Panc1 (cell line): ENCODE measurements around the gene CYP27A1.

ENCODE experiments used
- POLR2AphosphoS5 ChIP-seq: IDR thresholded peaks from 2 replicates; pipeline ENCODE4 v1.6.1; 2012; ENCODE audit warnings: mild to moderate bottlenecking, low read depth, low read length, moderate library complexity
- TF ChIP-seq, protein P1 (sequence below): fragments of 450-650 bp; IDR thresholded peaks from 2 replicates; pipeline ENCODE4 v1.5.1; 2017; ENCODE audit warnings: mild to moderate bottlenecking

GRCh38 chr2:218855305-218856166 lies 73.6 kb downstream of the CYP27A1 start:
- TF ChIP-seq, protein P1, sequence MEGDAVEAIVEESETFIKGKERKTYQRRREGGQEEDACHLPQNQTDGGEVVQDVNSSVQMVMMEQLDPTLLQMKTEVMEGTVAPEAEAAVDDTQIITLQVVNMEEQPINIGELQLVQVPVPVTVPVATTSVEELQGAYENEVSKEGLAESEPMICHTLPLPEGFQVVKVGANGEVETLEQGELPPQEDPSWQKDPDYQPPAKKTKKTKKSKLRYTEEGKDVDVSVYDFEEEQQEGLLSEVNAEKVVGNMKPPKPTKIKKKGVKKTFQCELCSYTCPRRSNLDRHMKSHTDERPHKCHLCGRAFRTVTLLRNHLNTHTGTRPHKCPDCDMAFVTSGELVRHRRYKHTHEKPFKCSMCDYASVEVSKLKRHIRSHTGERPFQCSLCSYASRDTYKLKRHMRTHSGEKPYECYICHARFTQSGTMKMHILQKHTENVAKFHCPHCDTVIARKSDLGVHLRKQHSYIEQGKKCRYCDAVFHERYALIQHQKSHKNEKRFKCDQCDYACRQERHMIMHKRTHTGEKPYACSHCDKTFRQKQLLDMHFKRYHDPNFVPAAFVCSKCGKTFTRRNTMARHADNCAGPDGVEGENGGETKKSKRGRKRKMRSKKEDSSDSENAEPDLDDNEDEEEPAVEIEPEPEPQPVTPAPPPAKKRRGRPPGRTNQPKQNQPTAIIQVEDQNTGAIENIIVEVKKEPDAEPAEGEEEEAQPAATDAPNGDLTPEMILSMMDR, result no peak
- TF ChIP-seq POLR2AphosphoS5, result no peak
